ENCODE data around the gene SHROOM3. TPM values are rescaled to one million over a fixed set of nuclear protein-coding genes. Genes with fewer than 3 reads are reported as not detected.

The SHROOM3 gene
- total and polyA plus RNA-seq, 4 donors: 4.7 to 25.8 (median 8.7) TPM

DNA sequence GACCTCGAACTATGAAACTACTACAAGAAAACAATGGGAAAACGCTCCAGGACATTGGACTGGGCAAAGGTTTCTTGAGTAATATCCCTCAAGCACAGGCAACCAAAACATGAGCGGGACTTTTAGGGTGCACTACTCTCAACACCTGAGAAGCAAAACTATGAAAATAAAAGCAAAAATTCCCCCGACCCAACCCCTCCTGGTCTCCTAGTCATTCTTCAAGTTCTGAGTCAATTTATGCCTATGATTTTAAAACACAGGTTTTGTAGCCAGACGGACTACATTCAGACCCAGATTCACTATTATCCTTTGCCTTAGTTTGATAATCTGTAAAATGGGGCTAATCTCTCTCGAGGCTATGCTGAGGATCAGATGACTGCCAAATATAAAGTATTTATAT, 365.9 kb downstream of the SHROOM3 start:
- H3K27ac ChIP-seq (ENCODE audit: low read depth in 1 of 2, low read length in 2 of 2): no peak overlapping the region
- no peaks in the 10 kb centered on the region for H3K4me1 ChIP-seq (ENCODE audit: control insufficient read depth in 4 of 4, insufficient read depth in 4 of 4, low read length in 3 of 4)
- no peaks in the 10 kb centered on the region for H3K27me3 ChIP-seq (ENCODE audit: control insufficient read depth in 4 of 4, insufficient read depth in 4 of 4, low read length in 3 of 4)
- TF ChIP-seq NR2F2 (IDR thresholded peaks at IDR 0.05) (no peak), GABPA (IDR thresholded peaks at IDR 0.05 in 1 of 2, conservative IDR thresholded peaks at IDR 0.05 in 1 of 2) (no peak), TAF1 (conservative IDR thresholded peaks at IDR 0.05) (no peak), REST (IDR thresholded peaks at IDR 0.05) (no peak), RXRA (IDR thresholded peaks at IDR 0.05) (no peak), YY1 (IDR thresholded peaks at IDR 0.05) (no peak), SP1 (IDR thresholded peaks at IDR 0.05) (no peak), HNF4A (conservative IDR thresholded peaks at IDR 0.05) (no peak), HNF4G (IDR thresholded peaks at IDR 0.05) (no peak), RAD21 (IDR thresholded peaks at IDR 0.05) (no peak), JUND (IDR thresholded peaks at IDR 0.05) (no peak), ATF3 (IDR thresholded peaks at IDR 0.05) (no peak), FOXA1 (IDR thresholded peaks at IDR 0.05) (no peak), FOXA2 (IDR thresholded peaks at IDR 0.05) (no peak), EGR1 (IDR thresholded peaks at IDR 0.05; ENCODE audit: low read depth in 2 of 2) (no peak), ZBTB33 (IDR thresholded peaks at IDR 0.05) (no peak)
- TF ChIP-seq, protein P1, sequence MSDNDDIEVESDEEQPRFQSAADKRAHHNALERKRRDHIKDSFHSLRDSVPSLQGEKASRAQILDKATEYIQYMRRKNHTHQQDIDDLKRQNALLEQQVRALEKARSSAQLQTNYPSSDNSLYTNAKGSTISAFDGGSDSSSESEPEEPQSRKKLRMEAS (IDR thresholded peaks at IDR 0.05): no peak
- TF ChIP-seq, protein P2, sequence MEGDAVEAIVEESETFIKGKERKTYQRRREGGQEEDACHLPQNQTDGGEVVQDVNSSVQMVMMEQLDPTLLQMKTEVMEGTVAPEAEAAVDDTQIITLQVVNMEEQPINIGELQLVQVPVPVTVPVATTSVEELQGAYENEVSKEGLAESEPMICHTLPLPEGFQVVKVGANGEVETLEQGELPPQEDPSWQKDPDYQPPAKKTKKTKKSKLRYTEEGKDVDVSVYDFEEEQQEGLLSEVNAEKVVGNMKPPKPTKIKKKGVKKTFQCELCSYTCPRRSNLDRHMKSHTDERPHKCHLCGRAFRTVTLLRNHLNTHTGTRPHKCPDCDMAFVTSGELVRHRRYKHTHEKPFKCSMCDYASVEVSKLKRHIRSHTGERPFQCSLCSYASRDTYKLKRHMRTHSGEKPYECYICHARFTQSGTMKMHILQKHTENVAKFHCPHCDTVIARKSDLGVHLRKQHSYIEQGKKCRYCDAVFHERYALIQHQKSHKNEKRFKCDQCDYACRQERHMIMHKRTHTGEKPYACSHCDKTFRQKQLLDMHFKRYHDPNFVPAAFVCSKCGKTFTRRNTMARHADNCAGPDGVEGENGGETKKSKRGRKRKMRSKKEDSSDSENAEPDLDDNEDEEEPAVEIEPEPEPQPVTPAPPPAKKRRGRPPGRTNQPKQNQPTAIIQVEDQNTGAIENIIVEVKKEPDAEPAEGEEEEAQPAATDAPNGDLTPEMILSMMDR (IDR thresholded peaks at IDR 0.05; ENCODE audit: low read depth, low read length, missing input control): no peak
- no peaks in the 10 kb centered on the region for H3K36me3 ChIP-seq (ENCODE audit: control insufficient read depth in 4 of 4, insufficient read depth in 3 of 4, low read depth in 1 of 4, low read length in 3 of 4)
- no peaks in the 10 kb centered on the region for H3K9me3 ChIP-seq (ENCODE audit: control insufficient read depth in 4 of 4, low read length in 3 of 4)
- no peak overlapping the region for H3K4me3 ChIP-seq (ENCODE audit: low read depth in 1 of 3, low read length in 3 of 3)
- WGBS: 81% methylated on average over 6 of the region's 6 CpGs
- DNase-seq (ENCODE audit: low spot score): no peak
- H3K9ac ChIP-seq (ENCODE audit: low read depth in 1 of 2, low read length in 2 of 2): no peak overlapping the region

Measured in liver (tissue), 9 donors.